ENCODE measurements around the gene DDX10. TPM values are rescaled to one million over a fixed set of nuclear protein-coding genes. Genes with fewer than 3 reads are reported as not detected.

The DDX10 gene
- total RNA-seq, 1 experiment from 2014 or later, result 72.2 TPM

DNA sequence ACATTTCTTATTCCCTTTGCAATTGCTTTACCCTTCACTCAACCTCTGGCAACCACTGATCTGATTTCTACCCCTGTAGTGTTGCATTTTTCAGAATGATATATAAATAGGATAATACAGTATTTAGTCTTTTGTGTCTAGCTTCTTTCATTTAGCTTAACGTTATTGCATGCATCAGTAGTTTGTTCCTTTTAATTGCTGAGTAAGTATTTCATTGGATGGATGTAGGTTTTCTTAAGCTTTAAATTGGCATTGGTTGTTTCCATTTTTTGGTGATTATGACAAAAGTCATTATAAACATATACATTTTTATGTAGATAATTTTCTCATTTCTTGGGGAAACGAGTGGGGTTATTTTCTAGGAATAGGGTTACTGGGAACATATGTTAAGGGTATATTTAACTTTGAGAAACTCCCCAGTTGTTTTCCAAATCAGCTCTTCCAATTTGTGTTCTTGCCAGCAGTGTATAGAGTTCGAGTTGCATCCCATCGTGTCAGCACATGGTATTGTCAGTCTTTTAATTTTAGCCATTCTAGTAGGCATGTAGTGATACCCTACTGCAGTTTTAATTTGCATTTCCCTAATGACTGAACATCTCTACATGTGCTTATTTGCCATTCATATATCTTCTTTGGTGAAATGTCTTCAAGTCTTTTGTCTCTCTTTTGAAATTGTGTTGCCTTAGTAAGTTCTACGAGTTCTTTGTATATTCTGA, 60.3 kb downstream of the DDX10 start:
- Histone ChIP-seq H3K9me3 (ENCODE audit: low read depth, low read length, poor library complexity, severe bottlenecking) (no peaks in the 10 kb centered on the region), H3K27me3 (replicated peaks; ENCODE audit: insufficient read depth, low read depth, low read length, poor library complexity) (no peaks in the 10 kb centered on the region), H3K4me1 (ENCODE audit: insufficient read depth, low read length, poor library complexity, severe bottlenecking) (no peaks in the 10 kb centered on the region), H3K36me3 (ENCODE audit: insufficient read depth, low read length, poor library complexity, severe bottlenecking) (peaks cover 17% of the 10 kb centered on the region), H3K4me3 (ENCODE audit: low read depth, low read length, poor library complexity, severe bottlenecking) (no peak overlapping the region), H3K27ac (ENCODE audit: low read depth, low read length, poor library complexity, severe bottlenecking) (no peak overlapping the region)
- no TSS peak for BruUV-seq (replicated peaks)
- ChIA-PET CTCF (no interaction called here), POLR2A (ENCODE audit: low non-redundant PET) (no interaction called here)
- TF ChIP-seq, protein P1, sequence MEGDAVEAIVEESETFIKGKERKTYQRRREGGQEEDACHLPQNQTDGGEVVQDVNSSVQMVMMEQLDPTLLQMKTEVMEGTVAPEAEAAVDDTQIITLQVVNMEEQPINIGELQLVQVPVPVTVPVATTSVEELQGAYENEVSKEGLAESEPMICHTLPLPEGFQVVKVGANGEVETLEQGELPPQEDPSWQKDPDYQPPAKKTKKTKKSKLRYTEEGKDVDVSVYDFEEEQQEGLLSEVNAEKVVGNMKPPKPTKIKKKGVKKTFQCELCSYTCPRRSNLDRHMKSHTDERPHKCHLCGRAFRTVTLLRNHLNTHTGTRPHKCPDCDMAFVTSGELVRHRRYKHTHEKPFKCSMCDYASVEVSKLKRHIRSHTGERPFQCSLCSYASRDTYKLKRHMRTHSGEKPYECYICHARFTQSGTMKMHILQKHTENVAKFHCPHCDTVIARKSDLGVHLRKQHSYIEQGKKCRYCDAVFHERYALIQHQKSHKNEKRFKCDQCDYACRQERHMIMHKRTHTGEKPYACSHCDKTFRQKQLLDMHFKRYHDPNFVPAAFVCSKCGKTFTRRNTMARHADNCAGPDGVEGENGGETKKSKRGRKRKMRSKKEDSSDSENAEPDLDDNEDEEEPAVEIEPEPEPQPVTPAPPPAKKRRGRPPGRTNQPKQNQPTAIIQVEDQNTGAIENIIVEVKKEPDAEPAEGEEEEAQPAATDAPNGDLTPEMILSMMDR (conservative IDR thresholded peaks at IDR 0.05; ENCODE audit: low read depth, low read length), result no peak
- TF ChIP-seq EZH2 (IDR thresholded peaks at IDR 0.05; ENCODE audit: borderline replicate concordance, low read depth, low read length, poor library complexity, severe bottlenecking), result no peak
- DNase-seq (ENCODE audit: low spot score), result no peak
- intact Hi-C loops (cut with micrococcal nuclease; ENCODE audit: unreplicated experiment), result no loop called here

DNA sequence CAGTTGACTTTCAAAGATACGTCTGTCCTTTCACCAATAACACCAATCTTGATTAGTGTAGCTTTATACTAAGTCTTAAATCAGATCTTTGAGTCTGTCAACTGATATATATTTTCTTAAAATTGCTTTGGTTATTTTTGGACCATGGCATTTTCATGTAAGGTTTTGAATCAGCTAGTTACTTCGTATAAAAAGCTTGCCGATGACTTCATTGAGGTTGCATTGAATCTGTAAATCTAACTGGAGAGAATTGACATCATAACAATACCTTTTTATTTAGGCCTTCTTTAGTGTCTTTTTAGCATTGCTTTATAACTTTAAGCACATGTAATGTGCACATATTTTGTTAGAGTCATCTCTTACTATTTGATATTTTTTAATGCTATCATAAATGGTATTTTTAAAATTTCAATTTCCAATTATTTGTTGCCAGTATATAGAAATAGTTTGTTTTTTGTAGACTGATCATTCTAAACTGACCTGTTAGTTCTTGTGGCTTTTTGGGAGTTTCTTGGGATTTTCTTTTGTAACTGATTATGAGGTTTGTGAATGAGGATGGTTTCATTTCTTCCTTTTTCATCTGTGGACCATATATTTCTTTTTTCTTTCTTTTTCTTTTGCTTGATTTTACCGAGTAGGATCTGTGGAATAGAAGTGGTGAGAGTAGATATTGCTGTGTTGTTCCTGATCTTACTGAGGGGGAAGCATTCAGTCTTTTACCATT, 61.4 kb downstream of the DDX10 start:
- H3K4me3 ChIP-seq (ENCODE audit: low read depth, low read length, poor library complexity, severe bottlenecking), result no peak overlapping the region
- no peaks in the 10 kb centered on the region for H3K9me3 ChIP-seq (ENCODE audit: low read depth, low read length, poor library complexity, severe bottlenecking)
- peaks cover 17% of the 10 kb centered on the region for H3K36me3 ChIP-seq (ENCODE audit: insufficient read depth, low read length, poor library complexity, severe bottlenecking)
- no peaks in the 10 kb centered on the region for H3K4me1 ChIP-seq (ENCODE audit: insufficient read depth, low read length, poor library complexity, severe bottlenecking)
- no peak overlapping the region for H3K27ac ChIP-seq (ENCODE audit: low read depth, low read length, poor library complexity, severe bottlenecking)
- CTCF ChIA-PET, result no interaction called here
- TF ChIP-seq EZH2 (IDR thresholded peaks at IDR 0.05; ENCODE audit: borderline replicate concordance, low read depth, low read length, poor library complexity, severe bottlenecking), result no peak
- TF ChIP-seq, protein P1 (conservative IDR thresholded peaks at IDR 0.05; ENCODE audit: low read depth, low read length), result no peak
- DNase-seq (ENCODE audit: low spot score), result no peak
- intact Hi-C loops (cut with micrococcal nuclease; ENCODE audit: unreplicated experiment), result no loop called here
- no TSS peak for BruUV-seq (replicated peaks)
- H3K27me3 ChIP-seq (replicated peaks; ENCODE audit: insufficient read depth, low read depth, low read length, poor library complexity), result no peaks in the 10 kb centered on the region
- POLR2A ChIA-PET (ENCODE audit: low non-redundant PET), result no interaction called here

DNA sequence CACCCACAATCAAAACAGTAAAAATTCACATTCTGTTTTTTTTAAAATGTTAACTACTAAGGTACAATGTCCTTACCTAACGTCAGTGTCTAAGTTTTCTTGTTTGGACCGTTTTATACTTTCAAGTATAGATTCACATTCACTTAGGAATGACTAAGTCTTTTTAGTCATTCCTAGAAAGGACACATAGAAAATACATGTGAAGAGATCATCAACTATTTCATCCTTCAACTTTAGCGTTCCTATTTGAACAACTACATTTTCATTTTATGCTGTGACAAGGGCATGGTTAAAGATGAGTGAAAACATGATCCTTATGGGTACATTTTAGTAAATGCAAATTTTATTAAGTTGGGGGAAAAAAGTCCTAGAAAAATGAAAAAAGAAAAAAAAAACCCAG, 62.8 kb downstream of the DDX10 start:
- intact Hi-C loops (cut with micrococcal nuclease; ENCODE audit: unreplicated experiment), result no loop called here
- POLR2A ChIA-PET (ENCODE audit: low non-redundant PET), result no interaction called here

More for the DNA sequence above, 62.8 kb downstream of the DDX10 start:
- TF ChIP-seq, protein P1 (conservative IDR thresholded peaks at IDR 0.05; ENCODE audit: low read depth, low read length), result no peak
- TF ChIP-seq EZH2 (IDR thresholded peaks at IDR 0.05; ENCODE audit: borderline replicate concordance, low read depth, low read length, poor library complexity, severe bottlenecking), result no peak
- no peaks in the 10 kb centered on the region for H3K4me1 ChIP-seq (ENCODE audit: insufficient read depth, low read length, poor library complexity, severe bottlenecking)
- CTCF ChIA-PET, result no interaction called here
- no peak overlapping the region for H3K4me3 ChIP-seq (ENCODE audit: low read depth, low read length, poor library complexity, severe bottlenecking)
- BruUV-seq (replicated peaks), result no TSS peak
- DNase-seq (ENCODE audit: low spot score), result no peak
- peaks cover 17% of the 10 kb centered on the region for H3K36me3 ChIP-seq (ENCODE audit: insufficient read depth, low read length, poor library complexity, severe bottlenecking)
- H3K9me3 ChIP-seq (ENCODE audit: low read depth, low read length, poor library complexity, severe bottlenecking), result no peaks in the 10 kb centered on the region
- H3K27ac ChIP-seq (ENCODE audit: low read depth, low read length, poor library complexity, severe bottlenecking), result no peak overlapping the region
- H3K27me3 ChIP-seq (replicated peaks; ENCODE audit: insufficient read depth, low read depth, low read length, poor library complexity), result no peaks in the 10 kb centered on the region

Measured in A673 (cell line).